HEK293 (cell line): ENCODE data around the gene HEPH.

Experiments used
- TF ChIP-seq, protein P1 (sequence below): fragments of 450-650 bp; formaldehyde crosslinking; IDR thresholded peaks from 2 replicates; pipeline ENCODE4 v1.5.1; 2016; ENCODE audit warnings: missing biosample characterization, missing genetic modification characterization
- TF ChIP-seq, protein P2 (sequence below): fragments of 450-650 bp; formaldehyde crosslinking; IDR thresholded peaks from 2 replicates; pipeline ENCODE4 v1.5.1; 2016; ENCODE audit warnings: missing biosample characterization, missing genetic modification characterization, low read depth

DNA sequence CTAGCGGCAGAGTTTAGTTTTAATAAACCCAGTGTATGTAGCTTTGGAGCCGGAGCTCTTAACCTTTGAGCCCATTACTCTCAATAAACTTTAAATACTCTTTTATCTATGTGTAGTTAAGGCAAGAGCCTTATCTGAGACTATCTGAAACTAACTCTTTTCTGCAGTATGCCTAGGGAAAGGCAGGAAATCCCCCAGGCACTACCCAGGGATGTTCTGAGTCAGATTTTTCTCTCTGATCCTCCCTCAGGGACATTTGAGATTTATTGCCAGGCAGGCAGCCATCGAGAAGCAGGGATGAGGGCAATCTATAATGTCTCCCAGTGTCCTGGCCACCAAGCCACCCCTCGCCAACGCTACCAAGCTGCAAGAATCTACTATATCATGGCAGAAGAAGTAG lies 39.1 kb downstream of the HEPH start:
- TF ChIP-seq, protein P1, sequence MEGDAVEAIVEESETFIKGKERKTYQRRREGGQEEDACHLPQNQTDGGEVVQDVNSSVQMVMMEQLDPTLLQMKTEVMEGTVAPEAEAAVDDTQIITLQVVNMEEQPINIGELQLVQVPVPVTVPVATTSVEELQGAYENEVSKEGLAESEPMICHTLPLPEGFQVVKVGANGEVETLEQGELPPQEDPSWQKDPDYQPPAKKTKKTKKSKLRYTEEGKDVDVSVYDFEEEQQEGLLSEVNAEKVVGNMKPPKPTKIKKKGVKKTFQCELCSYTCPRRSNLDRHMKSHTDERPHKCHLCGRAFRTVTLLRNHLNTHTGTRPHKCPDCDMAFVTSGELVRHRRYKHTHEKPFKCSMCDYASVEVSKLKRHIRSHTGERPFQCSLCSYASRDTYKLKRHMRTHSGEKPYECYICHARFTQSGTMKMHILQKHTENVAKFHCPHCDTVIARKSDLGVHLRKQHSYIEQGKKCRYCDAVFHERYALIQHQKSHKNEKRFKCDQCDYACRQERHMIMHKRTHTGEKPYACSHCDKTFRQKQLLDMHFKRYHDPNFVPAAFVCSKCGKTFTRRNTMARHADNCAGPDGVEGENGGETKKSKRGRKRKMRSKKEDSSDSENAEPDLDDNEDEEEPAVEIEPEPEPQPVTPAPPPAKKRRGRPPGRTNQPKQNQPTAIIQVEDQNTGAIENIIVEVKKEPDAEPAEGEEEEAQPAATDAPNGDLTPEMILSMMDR (tag by site-specific recombination) = no peak
- TF ChIP-seq, protein P2, sequence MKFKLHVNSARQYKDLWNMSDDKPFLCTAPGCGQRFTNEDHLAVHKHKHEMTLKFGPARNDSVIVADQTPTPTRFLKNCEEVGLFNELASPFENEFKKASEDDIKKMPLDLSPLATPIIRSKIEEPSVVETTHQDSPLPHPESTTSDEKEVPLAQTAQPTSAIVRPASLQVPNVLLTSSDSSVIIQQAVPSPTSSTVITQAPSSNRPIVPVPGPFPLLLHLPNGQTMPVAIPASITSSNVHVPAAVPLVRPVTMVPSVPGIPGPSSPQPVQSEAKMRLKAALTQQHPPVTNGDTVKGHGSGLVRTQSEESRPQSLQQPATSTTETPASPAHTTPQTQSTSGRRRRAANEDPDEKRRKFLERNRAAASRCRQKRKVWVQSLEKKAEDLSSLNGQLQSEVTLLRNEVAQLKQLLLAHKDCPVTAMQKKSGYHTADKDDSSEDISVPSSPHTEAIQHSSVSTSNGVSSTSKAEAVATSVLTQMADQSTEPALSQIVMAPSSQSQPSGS (tag by site-specific recombination) = no peak
